HK-2 (cell line): Measurements from ENCODE around the gene PTBP3.
"Not testable (repeated sequence)": the region's sequence is repeated elsewhere in the genome, so short reads cannot be mapped to it uniquely, and the experiment has no call there.

ENCODE experiments used
- DNase-seq: peaks from one replicate; pipeline ENCODE4 v3.0.0-alpha.2; 2018; ENCODE audit not compliant: unreplicated experiment

PTBP3 gene, protein sequence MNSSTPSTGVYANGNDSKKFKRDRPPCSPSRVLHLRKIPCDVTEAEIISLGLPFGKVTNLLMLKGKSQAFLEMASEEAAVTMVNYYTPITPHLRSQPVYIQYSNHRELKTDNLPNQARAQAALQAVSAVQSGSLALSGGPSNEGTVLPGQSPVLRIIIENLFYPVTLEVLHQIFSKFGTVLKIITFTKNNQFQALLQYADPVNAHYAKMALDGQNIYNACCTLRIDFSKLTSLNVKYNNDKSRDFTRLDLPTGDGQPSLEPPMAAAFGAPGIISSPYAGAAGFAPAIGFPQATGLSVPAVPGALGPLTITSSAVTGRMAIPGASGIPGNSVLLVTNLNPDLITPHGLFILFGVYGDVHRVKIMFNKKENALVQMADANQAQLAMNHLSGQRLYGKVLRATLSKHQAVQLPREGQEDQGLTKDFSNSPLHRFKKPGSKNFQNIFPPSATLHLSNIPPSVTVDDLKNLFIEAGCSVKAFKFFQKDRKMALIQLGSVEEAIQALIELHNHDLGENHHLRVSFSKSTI

DNA sequence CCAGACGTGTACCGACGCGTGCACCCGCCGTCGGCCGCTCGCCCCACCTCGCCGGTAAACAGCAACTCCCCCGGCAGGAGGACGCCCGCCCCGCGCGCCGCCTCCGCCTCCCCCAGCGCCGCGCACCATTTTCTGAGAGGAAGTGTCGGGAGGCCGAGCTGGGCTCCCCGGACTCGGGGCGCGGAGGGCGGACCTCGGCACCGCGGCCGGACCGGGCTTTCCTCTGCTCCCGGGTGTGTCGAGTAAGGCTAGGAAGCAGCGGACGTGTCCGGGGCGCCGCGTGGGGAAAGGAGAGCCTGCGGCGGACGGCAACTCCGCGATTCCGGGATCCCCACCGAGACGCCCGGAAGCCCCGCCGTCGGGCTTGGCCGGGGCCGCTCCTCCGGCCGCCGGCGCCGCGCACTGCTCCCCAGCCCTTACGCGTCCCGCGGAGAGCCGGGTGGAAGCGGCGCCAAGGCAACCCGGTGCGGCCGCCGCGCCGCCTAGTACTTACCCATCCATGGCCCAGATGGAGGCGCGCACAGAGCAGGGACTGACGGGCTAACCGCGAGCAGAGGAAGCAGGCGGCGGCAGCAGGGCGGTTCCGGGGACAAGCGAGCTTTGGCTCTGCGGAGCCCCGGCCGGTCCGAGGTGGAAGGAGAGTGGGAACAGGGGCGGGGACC, at the start of gene PTBP3:
Gene PTBP3 (minus strand): TSS at position 643 of the 662 bp plus-strand sequence. CDS start 35,754 bp downstream, outside the sequence.
- DNase-seq, result peak; percentile 81

DNA sequence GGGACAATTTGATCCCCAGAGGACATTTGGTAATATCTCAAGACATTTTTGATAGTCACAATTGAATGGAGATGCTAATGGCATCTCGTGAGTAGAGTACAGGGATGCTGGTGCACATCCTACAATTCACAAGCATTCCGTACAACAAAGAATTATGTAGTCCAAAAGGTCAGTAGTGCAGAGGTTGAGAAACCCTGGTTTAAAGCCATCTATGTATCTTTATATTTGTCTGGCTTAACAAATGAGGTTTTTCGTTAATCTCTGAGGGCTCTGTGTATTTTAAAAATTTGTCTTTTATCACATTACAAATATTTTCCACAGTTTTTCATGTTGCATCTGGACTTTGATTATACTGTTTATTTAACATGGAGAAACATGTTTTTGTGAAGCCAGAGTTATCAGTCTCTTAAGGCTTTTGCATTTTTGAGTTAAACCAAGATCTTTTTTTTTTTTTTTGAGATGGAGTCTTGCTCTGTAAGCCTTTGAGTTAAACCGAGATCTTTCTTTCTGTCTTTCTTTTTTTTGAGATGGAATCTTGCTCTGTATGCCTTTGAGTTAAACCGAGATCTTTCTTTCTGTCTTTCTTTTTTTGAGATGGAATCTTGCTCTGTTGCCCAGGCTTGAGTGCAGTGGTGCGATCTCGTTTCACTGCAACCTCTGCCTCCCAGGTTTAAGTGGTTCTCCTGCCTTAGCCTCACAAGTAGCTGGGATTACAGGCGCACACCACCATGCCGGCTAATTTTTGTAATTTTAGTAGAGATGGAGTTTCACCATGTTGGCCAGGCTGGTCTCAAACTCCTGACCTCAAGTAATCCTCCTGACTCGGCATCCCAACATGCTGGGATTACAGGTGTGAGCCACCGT, 49.3 kb upstream of the PTBP3 start:
- DNase-seq, result no peak

DNA sequence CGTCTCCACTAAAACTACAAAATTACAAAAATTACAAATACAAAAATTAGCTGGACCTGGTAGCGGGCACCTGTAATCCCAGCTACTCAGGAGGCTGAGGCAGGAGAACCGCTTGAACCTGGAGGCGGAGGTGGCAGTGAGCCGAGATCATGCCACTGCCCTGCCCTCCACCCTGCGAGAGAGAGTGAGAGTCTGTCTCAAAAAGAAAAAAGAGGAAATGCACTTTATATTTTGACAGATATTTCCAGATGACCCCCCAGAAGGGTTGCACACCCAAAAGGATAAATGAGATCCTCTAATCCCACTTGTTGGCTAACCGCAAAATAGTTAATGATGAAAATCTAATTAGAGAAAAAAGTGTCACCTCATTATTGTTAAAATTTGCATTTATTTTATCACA, 48.6 kb upstream of the PTBP3 start:
- DNase-seq, result no peak

DNA sequence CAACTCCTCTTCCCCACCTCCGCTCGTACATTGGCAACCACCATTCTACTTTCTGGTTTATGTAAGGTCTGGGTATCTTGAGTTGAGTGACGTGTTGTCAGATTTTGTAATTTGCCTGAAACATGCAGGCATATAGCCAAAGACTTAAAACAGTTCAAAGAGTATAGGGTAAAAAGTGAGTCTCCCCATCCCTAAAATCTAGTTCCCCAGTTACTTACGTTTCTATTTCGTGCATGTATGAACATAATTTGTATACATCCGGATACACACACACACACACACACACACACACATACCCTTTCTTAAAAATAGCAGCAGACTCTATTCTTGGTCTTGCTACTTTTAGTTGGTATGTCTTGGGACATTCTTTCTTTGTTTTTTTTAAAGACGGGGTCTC, 47.4 kb upstream of the PTBP3 start:
- DNase-seq, result no peak

DNA sequence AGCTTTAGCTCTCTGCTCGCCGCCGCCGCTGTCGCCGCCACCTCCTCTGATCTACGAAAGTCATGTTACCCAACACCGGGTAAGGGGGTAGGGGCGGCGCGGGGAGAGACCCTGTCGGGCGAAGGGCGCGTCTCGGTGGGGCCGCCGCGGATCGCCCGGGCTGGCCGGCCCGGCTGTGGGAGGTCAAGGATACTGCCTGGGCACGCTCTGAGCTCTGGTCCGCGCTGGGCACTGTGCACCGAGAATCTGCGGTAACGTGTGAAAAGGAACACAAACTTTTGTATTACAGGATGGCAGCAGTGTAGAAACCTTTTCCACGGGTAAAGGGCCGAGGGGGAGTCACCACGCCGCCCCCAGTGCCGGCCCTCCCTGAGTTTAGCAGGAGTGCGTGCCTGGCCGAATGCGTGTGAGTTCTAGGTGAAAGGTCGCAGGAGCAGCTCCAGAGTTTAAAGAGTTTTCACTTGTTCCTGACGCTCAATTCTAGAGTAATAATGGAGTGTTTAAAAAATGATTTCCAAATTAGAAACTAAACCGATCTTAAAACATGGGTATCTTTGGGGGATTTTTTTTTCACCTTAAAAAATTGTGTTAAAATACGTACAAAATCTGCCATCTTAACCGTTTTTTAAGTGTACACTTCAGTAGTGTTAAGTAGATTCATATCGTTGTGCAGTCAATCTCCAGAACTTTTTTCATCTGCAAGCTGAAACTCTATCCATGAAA, 46.8 kb upstream of the PTBP3 start, which contains the start of gene HSDL2:
Gene HSDL2 (plus strand): TSS at position 7 of the 723 bp plus-strand sequence. CDS start 56 bp downstream, at position 63.
- DNase-seq, result no peak

DNA sequence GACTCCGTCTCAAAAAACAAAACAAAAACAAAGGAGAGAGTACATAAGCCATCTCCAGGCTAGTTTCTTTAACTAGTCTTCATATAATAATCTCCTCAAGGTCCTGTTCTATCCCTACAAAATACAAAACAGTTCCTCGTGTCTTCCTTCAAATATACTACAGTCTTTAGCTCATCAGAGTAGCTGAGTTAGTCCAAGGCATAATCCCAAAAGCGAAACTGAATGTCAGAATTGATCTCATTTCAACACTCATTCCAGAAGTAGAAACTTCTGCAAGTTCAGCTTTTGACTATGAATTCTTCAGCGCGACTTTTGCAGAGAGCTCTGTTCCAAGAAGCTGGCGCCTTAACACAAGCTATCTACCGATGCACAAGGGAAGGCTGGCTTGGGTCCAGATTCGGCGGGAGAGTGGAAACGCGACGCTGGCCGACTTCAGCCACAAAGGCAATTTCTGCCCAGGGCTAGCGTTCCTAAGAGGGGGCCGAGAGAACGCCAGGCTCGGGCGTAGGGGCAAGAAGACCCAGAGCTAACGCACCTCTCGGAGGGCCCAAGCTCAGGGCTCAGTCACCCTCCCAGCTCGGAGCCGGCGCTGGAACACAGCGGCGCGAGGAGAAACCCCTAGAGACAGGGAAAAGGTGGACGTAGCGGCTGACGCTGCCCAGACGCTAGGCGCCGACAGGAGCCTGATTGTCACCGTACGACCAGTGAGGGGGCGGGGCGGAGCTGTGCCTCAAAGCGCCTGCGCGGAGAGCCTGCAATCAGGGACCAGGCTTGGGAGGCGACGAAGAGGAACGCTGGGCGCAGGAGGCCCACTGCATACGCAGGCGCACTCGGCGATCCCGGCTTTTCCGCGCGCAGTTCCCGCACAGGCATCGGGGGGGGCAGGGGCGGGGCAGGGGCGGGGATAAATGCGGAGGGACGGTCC, 46.0 kb upstream of the PTBP3 start:
- peak; percentile 100 for DNase-seq

DNA sequence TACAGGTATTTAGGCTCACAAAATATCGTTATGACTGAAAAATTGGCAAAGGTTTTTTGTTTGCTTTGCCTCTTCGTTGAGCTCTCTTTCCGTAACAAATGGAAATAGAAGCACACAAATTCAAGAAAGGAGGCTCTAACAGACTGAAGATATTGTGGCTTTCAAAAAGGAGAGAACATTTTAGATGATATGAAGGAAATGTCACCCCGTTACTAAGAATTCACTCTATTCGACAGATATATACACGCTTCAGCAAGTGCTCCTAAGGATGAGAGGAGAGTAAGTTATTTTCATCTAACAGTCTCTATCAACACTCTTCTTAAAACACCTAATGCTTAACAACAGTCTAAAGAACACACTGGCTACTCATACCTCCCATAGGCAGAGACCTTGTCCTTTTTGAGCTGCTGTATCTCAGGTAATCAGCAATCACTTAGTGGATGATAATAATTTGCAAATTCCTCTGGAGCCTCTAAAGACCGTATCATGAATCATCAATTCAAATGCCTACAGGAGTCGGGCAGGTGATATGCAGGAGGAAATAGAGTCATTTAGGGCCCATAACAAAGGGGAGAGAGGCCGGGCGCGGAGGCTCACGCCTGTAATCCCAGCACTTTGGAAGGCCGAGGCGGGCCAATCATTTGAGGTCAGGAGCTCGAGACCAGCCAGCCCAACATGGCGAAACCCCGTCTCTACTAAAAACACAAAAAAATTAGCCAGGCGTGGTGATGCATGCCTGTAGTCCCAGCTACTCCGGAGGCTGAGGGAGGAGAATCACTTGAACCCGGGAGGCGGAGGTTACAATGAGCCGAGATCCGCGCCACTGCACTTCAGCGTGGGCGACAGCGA, 45.1 kb upstream of the PTBP3 start:
- peak; percentile 40 for DNase-seq

DNA sequence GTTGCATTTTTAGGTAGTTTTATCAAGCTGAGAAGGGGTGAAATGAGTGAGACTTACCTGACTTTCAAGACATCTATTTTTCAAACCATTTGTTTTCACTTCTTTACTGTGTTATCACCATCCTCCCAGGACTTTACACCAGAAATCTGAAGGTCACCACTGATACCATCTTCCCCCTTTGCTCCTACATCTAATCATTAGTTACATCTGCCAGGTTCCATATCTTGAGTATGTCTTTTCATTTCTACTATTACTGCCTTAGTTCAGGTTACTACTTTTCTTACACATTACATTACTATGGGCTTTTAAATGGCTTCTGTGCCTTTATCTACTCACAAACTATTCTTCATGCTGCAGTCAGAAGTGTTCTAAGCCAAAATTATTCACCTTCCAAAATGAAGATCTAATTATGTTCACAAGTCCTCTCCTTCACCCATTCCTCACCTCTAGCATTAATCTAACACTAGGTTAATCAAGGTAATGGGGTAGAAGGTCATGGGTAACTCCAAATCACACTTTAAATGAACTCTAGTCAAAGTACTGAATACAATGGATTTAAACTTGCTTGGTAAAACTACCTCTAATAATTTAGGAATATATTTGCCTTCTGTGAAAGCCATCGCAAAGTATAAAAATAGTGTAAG, 44.4 kb upstream of the PTBP3 start:
- no peak for DNase-seq

DNA sequence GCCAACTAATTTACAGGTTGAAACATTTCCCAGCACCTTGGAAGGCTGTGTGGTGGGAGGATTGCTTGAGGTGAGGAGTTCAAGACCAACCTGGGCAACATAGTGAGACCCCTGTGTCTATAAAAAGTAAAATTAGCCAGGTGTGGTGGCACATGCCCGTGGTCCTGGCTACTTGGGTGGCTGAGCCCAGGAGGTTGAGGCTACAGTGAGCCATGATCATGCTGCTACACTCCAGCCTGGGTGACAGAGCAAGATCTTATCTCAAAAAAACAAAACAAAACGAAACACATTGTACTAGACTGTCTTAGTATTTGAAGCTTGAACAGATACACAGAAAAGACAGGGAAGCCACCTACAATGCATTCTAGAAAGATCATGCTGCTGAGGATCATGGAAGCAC, 43.7 kb upstream of the PTBP3 start:
- DNase-seq, result no peak

DNA sequence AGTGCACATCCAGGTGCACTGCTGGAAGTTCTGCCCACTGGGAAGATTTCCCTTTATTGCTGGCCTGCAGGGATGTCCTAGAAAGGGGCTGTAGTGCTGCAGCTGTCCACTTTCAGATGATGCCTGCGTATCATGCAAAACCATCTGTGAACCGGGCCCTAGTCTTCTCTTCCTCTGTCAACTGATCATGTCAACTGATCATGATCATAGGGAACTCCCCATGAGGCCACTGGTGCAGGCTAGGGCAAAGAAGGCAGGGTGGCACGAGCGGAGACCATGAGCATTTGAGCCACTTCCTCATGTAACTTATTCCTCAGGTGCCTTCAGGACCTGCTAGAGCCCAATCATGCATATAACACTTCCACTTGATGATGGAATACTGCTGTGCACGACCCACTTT, 41.9 kb upstream of the PTBP3 start:
- DNase-seq, result no peak

DNA sequence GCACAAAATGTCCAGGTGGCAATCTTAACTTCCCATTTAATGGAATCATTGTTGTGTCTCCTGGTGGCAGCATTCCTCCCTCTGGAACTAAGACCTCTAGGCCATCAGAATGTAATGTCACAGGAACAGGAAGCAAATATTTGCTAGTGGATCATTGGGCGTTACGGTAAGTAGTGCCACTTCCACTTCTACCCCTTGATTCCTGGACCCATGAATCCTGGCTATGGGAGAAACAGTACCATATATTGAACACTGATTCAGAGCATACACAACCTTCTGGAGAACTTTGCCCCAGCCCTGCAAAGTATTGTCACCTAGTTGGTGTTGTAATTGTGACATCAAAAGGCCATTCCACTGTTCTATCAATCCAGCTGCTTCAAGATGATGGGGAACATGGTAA, 40.8 kb upstream of the PTBP3 start:
- DNase-seq, result not testable (repeated sequence)

DNA sequence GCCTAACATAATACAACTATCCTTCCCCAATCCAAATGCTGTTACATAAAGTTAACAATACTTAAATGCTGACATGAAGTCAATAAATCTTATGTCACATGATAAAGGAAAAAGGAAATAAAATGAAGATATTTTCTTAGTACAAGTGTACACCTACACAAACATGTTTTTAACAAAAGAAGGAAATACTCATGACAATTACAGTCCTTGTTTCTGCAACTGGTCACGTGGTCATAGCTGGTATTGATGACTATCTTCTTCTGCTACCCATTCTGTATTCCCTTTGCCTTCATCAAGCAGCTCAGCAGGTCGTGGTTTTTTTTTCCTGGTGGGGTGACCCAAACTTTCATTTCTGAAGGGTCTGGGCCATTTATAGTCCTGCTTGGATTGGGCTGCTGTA, 40.2 kb upstream of the PTBP3 start:
- not testable (repeated sequence) for DNase-seq

DNA sequence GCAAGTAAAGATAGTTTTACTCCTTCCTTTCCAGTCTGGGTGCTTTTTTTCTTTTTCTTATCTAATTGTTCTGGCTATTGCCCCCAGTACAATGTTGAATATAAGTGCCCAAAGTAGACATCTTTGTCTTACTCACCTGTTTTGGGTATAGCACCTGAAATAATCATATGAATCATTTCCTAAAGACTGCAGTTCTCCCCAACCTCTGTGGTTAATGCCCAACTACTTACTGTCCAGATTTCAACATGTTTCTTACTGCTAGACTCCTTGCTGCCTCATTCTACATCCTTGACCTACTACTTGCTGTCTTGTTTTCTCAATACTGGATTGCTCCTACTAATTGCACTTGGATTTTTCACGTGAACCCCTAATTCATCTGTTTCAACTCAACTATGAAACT, 37.6 kb upstream of the PTBP3 start:
- no peak for DNase-seq

DNA sequence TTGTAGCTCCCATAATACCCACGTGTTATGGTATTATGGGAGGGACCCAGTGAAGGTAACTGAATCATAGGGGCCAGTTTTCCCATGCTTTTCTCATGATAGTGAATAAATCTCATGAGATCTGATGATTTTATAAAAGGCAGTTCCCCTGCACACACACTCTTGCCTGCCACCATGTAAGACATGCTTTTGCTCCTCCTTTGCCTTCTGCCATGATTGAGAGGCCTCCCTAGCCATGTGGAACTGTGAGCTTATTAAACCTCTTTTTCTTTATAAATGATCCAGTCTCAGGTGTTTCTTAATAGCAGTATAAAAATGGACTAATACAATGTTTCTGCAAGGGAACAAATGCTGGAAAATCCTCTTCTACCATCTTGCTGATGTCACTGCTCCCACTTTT, 36.4 kb upstream of the PTBP3 start:
- DNase-seq, result no peak

DNA sequence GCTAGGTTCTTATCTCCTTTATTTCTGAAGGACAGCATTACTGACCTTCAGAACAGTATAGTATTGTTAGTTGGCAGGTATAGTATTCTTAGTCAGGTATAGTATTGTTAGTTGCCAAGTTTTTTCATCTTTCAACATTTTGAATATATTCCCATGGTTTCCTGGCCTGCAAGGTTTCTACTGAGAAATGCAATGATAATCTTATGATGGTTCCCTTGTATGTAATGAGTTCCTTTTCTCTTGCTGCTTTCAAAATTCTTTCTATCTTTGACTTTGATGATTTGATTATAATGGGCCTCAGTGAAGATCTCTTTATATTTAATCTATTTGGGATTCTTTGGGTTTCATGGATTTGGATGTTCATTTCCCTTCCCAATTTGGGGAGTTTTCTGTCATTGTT, 34.0 kb upstream of the PTBP3 start:
- DNase-seq, result no peak

DNA sequence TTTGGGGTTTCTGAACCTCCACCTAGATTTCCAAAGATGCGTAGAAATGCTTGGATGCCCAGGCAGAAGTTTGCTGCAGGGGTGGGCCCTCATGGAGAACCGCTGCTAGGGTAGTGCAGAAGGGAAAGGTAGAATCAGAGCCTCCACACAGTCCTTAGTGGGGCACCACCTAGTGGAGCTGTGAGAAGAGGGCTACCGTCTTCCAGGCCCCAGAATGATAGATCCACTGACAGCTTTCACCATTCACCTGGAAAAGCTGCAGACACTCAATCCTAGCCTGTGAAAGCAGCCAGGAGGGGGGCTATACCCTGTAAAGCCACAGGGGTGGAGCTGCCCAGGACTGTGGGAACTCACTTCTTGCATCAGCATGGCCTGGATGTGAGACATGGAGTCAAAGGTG, 33.2 kb upstream of the PTBP3 start:
- no peak for DNase-seq

DNA sequence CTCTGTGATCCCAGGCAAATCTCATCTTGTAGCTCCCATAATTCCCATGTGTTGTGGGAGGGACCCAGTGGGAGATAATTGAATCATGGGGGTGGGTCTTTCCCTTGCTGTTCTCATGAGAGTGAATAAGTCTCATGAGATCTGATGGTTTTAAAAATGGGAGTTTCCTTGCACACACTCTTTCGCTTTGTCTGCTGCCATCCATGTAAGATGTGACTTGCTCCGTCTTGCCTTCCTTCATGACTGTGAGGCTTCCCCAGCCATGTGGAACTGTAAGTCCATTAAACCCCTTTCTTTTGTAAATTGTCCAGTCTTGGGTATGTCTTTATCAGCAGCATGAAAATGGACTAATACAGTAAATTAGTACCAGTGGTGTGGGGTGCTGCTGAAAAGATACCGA, 31.8 kb upstream of the PTBP3 start:
- DNase-seq, result not testable (repeated sequence)

DNA sequence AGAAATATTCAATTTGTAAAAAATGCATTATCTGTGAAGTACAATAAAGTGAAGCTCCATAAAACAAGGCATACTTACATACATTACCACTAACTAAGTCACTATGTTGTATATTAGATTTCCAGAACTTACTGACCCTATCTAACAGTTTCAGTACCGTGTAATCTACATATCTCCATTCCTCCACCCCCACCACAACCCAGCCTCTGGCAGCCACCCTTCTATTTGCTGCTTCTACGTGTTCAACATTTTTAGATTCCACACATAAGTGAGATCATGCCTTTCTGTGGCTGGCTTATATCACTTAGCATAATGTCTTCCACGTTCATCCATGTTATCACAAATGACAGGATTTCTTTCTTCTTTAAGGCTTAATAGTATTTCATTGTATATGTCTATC, 31.3 kb upstream of the PTBP3 start:
- DNase-seq, result no peak

DNA sequence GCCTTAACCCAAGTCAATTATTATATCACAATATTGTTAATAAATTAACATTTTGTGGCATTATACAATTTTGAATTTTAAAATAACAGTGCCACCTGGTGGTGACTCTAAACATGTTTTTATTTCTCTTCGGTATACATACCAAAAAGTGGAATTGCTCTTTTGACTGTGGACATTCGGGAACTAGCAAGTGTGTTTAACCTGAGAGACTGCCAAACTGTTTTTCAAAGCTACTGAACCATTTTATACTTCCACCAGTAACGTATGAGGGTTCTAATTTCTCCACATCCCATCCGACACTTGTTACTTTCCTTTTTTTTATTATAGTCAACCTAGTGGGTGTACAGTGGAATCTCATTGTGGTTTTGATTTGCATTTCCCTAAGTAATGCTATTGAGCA, 28.2 kb upstream of the PTBP3 start:
- DNase-seq, result no peak
